Measurements from ENCODE around the gene GLYATL1. TPM values are rescaled to one million over a fixed set of nuclear protein-coding genes. Genes with fewer than 3 reads are reported as not detected.

Gene GLYATL1
- total and polyA plus RNA-seq, 2 of the 8 experiments (the other 6 are each of a cell fraction or from before 2014, with no cell fraction given): 8.6 to 10.7 TPM

DNA sequence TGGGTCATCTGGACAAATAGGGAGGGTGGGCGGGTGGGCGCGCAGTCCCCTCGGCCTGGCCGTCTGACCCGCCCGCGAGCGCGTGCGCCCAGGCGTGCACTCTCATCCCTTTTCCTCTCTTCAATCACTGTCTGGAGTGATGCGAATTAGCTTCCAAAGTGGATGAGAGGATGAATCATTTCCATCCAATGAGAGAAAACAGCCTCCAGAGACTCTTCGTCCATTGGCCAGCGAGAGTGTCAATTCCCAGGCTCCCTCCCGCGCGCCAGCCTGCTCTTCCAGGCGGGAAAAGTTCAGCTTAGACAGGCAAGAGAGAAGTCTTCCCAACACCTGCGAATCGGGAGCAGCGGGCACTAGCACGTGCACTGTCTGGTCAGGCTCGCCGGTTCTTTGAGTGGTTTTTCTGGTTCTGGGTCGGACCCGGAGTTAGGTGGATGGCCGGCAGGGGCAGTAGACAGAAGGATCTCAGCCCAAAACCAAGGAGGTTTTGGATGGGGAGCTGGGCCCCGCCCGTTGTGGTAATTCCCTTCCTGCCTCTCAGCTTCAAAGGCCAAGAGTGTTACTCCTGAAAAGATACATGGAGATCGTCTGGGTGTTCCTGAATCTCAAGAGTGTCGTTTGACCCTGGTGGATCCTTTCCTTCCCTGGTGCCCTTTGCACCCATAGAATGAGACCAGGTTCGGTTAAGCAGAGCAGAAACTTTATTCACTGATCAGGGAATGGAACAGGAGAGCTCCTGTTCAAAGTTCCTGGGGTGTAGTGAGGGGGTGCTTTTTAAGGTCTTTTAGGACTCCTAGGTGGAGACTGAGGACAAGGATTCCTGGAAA, 33.4 kb upstream of the GLYATL1 start (continued):
- peak in 1 of 2 experiments; percentile 93; a peak in 2 of 4 replicates for TF ChIP-seq HDAC2 (IDR thresholded peaks at IDR 0.05; ENCODE audit: borderline replicate concordance in 1 of 2, low read depth in 2 of 2, low read length in 2 of 2)
- TF ChIP-seq RXRA (IDR thresholded peaks at IDR 0.05; ENCODE audit: insufficient read depth, low read depth, low read length): no peak
- no peak for TF ChIP-seq RNF2 (IDR thresholded peaks at IDR 0.05; ENCODE audit: borderline replicate concordance, low read depth, low read length, missing control alignments, poor library complexity, severe bottlenecking)
- no peak for TF ChIP-seq SIRT6 (IDR thresholded peaks at IDR 0.05; ENCODE audit: low read length)
- TF ChIP-seq SP4 (IDR thresholded peaks at IDR 0.05; ENCODE audit: low read length): no peak
- no peak for TF ChIP-seq CHD1 (IDR thresholded peaks at IDR 0.05; ENCODE audit: low read depth, low read length)
- TF ChIP-seq SUZ12 (IDR thresholded peaks at IDR 0.05; ENCODE audit: low read length): no peak
- TF ChIP-seq TAF1 (IDR thresholded peaks at IDR 0.05; ENCODE audit: low read depth, low read length): no peak
- no peak for TF ChIP-seq GABPA (IDR thresholded peaks at IDR 0.05; ENCODE audit: borderline replicate concordance, insufficient read depth, low read length)
- TF ChIP-seq ZNF274 (IDR thresholded peaks at IDR 0.05; ENCODE audit: borderline replicate concordance, extremely low read depth, low read length): no peak
- no peak for TF ChIP-seq JUN (IDR thresholded peaks at IDR 0.05; ENCODE audit: low read depth, low read length)
- no peak; the same call in 1 of the 2 replicates for TF ChIP-seq POLR2AphosphoS5 (IDR thresholded peaks at IDR 0.05; ENCODE audit: low read depth, low read length)
- TF ChIP-seq EP300 (IDR thresholded peaks at IDR 0.05; ENCODE audit: borderline replicate concordance in 1 of 2, low read depth in 2 of 2, low read length in 2 of 2): no peak
- TF ChIP-seq TCF12 (IDR thresholded peaks at IDR 0.05; ENCODE audit: low read depth, low read length): peak; percentile 96; the same call in 1 of the 2 replicates
- TF ChIP-seq USF2 (IDR thresholded peaks at IDR 0.05; ENCODE audit: low read length): no peak
- no peak for TF ChIP-seq CTBP2 (IDR thresholded peaks at IDR 0.05; ENCODE audit: borderline replicate concordance, insufficient read depth, insufficient read length, low read length)
- TF ChIP-seq MAX (IDR thresholded peaks at IDR 0.05): peak; percentile 99
- peak; percentile 16 to 32; a peak in 2 of 4 replicates for TF ChIP-seq RAD21 (IDR thresholded peaks at IDR 0.05 in 1 of 2, conservative IDR thresholded peaks at IDR 0.05 in 1 of 2; ENCODE audit: low read depth in 2 of 2, low read length in 2 of 2)
- TF ChIP-seq CBX5 (IDR thresholded peaks at IDR 0.05; ENCODE audit: low read depth, low read length): no peak
- TF ChIP-seq, protein P1, sequence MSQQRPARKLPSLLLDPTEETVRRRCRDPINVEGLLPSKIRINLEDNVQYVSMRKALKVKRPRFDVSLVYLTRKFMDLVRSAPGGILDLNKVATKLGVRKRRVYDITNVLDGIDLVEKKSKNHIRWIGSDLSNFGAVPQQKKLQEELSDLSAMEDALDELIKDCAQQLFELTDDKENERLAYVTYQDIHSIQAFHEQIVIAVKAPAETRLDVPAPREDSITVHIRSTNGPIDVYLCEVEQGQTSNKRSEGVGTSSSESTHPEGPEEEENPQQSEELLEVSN (IDR thresholded peaks at IDR 0.05): peak; percentile 100
